Measurements from ENCODE around the gene SDF4.

GRCh38 chr1:1226566-1227362 is 5.0 kb downstream of the SDF4 start:
- TF ChIP-seq CTCF (IDR thresholded peaks at IDR 0.05) (no peak), ZFX (IDR thresholded peaks at IDR 0.05; ENCODE audit: borderline replicate concordance) (no peak)

All from 22Rv1 (cell line).